HG02938 (cell line): ENCODE results near the gene AMOTL1.
A peak's percentile ranks its signal among the peaks of the same experiment; 100 is the strongest.

Experiments used
- ATAC-seq: cut with Tn5 transposase; IDR thresholded peaks from one replicate; pipeline ENCODE4 v1.9.1; 2021; ENCODE audit warnings: mild to moderate bottlenecking, moderate library complexity; ENCODE audit not compliant: unreplicated experiment

Gene AMOTL1

GRCh38 chr11:94740083-94741021, 27.8 kb upstream of the AMOTL1 start:
- peak; percentile 23 for ATAC-seq

- peak; percentile 63 for ATAC-seq
Observed at GRCh38 chr11:94741022-94741679, 27.0 kb upstream of the AMOTL1 start.

- no peak for ATAC-seq
Observed at GRCh38 chr11:94742665-94743064, 25.5 kb upstream of the AMOTL1 start.

- ATAC-seq: no peak
Observed at GRCh38 chr11:94746721-94747120, 21.4 kb upstream of the AMOTL1 start.

GRCh38 chr11:94747146-94747545, 21.0 kb upstream of the AMOTL1 start:
- ATAC-seq: no peak

- ATAC-seq: no peak
Observed at GRCh38 chr11:94747601-94748041, 20.5 kb upstream of the AMOTL1 start.

- no peak for ATAC-seq
Observed at GRCh38 chr11:94749369-94749768, 18.8 kb upstream of the AMOTL1 start.

GRCh38 chr11:94750319-94751217, 17.6 kb upstream of the AMOTL1 start:
- no peak for ATAC-seq

- ATAC-seq: no peak
Observed at GRCh38 chr11:94751218-94751609, 16.9 kb upstream of the AMOTL1 start.

- no peak for ATAC-seq
Observed at GRCh38 chr11:94751786-94752185, 16.4 kb upstream of the AMOTL1 start.

- no peak for ATAC-seq
Observed at GRCh38 chr11:94753630-94754029, 14.5 kb upstream of the AMOTL1 start.

GRCh38 chr11:94754335-94754734, 13.8 kb upstream of the AMOTL1 start:
- no peak for ATAC-seq

GRCh38 chr11:94754819-94755218, 13.3 kb upstream of the AMOTL1 start:
- ATAC-seq: no peak

GRCh38 chr11:94755494-94755893, 12.7 kb upstream of the AMOTL1 start:
- ATAC-seq: no peak

- peak; percentile 75 for ATAC-seq
Observed at GRCh38 chr11:94757037-94757735, 11.0 kb upstream of the AMOTL1 start.

- no peak for ATAC-seq
Observed at GRCh38 chr11:94758666-94759065, 9.5 kb upstream of the AMOTL1 start.

GRCh38 chr11:94759522-94759921, 8.6 kb upstream of the AMOTL1 start:
- no peak for ATAC-seq

GRCh38 chr11:94760296-94760695, 7.9 kb upstream of the AMOTL1 start:
- ATAC-seq: no peak

GRCh38 chr11:94762208-94762607, 5.9 kb upstream of the AMOTL1 start:
- no peak for ATAC-seq

GRCh38 chr11:94762995-94763394, 5.2 kb upstream of the AMOTL1 start:
- no peak for ATAC-seq
